DOHH2 (cell line): ENCODE data around the gene NR4A3.

Experiments used
- H3F3A ChIP-seq: fragments of 200-600 bp; sonication (generic), shearing (Covaris generic); 2 replicates; pipeline ENCODE4 v1.6.0; 2016; ENCODE audit warnings: antibody characterized with exemption, mild to moderate bottlenecking; ENCODE audit not compliant: control insufficient read depth, insufficient read depth
- H3K27ac ChIP-seq: fragments of 200-600 bp; sonication (generic); 2 replicates; pipeline ENCODE4 v1.5.1; 2014; ENCODE audit warnings: low read depth, mild to moderate bottlenecking, low read length, moderate library complexity
- H3K27me3 ChIP-seq: fragments of 200-600 bp; sonication (generic); 2 replicates; pipeline ENCODE4 v1.6.1; 2014; ENCODE audit warnings: mild to moderate bottlenecking, low read length, mixed read lengths; ENCODE audit not compliant: control insufficient read depth
- H3K36me3 ChIP-seq: fragments of 200-600 bp; sonication (generic); 2 replicates; pipeline ENCODE4 v1.6.1; 2014; ENCODE audit warnings: mild to moderate bottlenecking, low read length, moderate library complexity, mixed read lengths; ENCODE audit not compliant: control insufficient read depth
- H3K4me1 ChIP-seq: fragments of 200-600 bp; sonication (generic); 2 replicates; pipeline ENCODE4 v1.6.1; 2014; ENCODE audit warnings: mild to moderate bottlenecking, low read length, mixed read lengths; ENCODE audit not compliant: control insufficient read depth
- H3K4me2 ChIP-seq: fragments of 200-600 bp; sonication (generic); 2 replicates; pipeline ENCODE4 v1.6.0; 2014; ENCODE audit warnings: mild to moderate bottlenecking, low read length, moderate library complexity
- H3K4me3 ChIP-seq: fragments of 200-600 bp; sonication (generic); 2 replicates; pipeline ENCODE4 v1.5.1; 2014; ENCODE audit warnings: mild to moderate bottlenecking, low read length, mixed read lengths
- H3K79me2 ChIP-seq: fragments of 200-600 bp; sonication (generic); 2 replicates; pipeline ENCODE4 v1.6.1; 2014; ENCODE audit warnings: mild to moderate bottlenecking, low read length, mixed read lengths; ENCODE audit not compliant: control insufficient read depth
- H3K9me2 ChIP-seq: fragments of 200-600 bp; sonication (generic); replicated peaks from 2 replicates; pipeline ENCODE4 v1.6.1; 2014; ENCODE audit warnings: mild to moderate bottlenecking, low read length, mixed read lengths; ENCODE audit not compliant: control insufficient read depth
- H3K9me3 ChIP-seq: fragments of 200-600 bp; sonication (generic); 2 replicates; pipeline ENCODE4 v1.6.1; 2014; ENCODE audit warnings: antibody characterized with exemption, low read length, mixed read lengths; ENCODE audit not compliant: control insufficient read depth, insufficient read depth
- H4K20me1 ChIP-seq: fragments of 200-600 bp; sonication (generic); 2 replicates; pipeline ENCODE4 v1.6.0; 2014; ENCODE audit warnings: low read depth, mild to moderate bottlenecking, antibody characterized with exemption, low read length, moderate library complexity; ENCODE audit not compliant: control insufficient read depth, insufficient read depth
- CTCF ChIP-seq: fragments of 200-600 bp; sonication (generic); IDR thresholded peaks from one replicate; pipeline ENCODE4 v1.5.1; 2014; ENCODE audit warnings: antibody characterized with exemption, mild to moderate bottlenecking, low read depth, low read length; ENCODE audit not compliant: poor library complexity, severe bottlenecking
- EZH2phosphoT487 ChIP-seq: fragments of 200-600 bp; sonication (generic); IDR thresholded peaks from 2 replicates; pipeline ENCODE4 v1.6.1; 2017; ENCODE audit warnings: borderline replicate concordance, mild to moderate bottlenecking, antibody characterized with exemption, low read length, moderate library complexity, mixed read lengths

Gene NR4A3

GRCh38 chr9:99827244-99827643 is 5.6 kb downstream of the NR4A3 start:
- H3F3A ChIP-seq, result no peaks in the 10 kb centered on the region
- H3K27ac ChIP-seq, result no peak overlapping the region
- peaks cover 70% of the 10 kb centered on the region for H3K27me3 ChIP-seq
- H3K4me3 ChIP-seq, result no peak overlapping the region
- H3K4me2 ChIP-seq, result no peak overlapping the region
- H3K9me3 ChIP-seq, result no peaks in the 10 kb centered on the region
- no peaks in the 10 kb centered on the region for H3K36me3 ChIP-seq
- no peaks in the 10 kb centered on the region for H3K79me2 ChIP-seq
- H3K9me2 ChIP-seq, result no peaks in the 10 kb centered on the region
- TF ChIP-seq CTCF (no peak), EZH2phosphoT487 (no peak)
- peaks cover 30% of the 10 kb centered on the region for H3K4me1 ChIP-seq
- H4K20me1 ChIP-seq, result peaks cover 6% of the 10 kb centered on the region; the same call in 1 of the 2 replicates

- no peak overlapping the region for H3K4me2 ChIP-seq
- H3K9me2 ChIP-seq, result no peaks in the 10 kb centered on the region
- TF ChIP-seq EZH2phosphoT487 (no peak), CTCF (no peak)
- no peaks in the 10 kb centered on the region for H3K9me3 ChIP-seq
- H3K36me3 ChIP-seq, result no peaks in the 10 kb centered on the region
- peaks cover 22% of the 10 kb centered on the region for H3K4me1 ChIP-seq
- no peak overlapping the region for H3K27ac ChIP-seq
- peaks cover 6% of the 10 kb centered on the region; the same call in 1 of the 2 replicates for H4K20me1 ChIP-seq
- H3F3A ChIP-seq, result no peaks in the 10 kb centered on the region
- no peak overlapping the region for H3K4me3 ChIP-seq
- no peaks in the 10 kb centered on the region for H3K79me2 ChIP-seq
- peaks cover 62% of the 10 kb centered on the region for H3K27me3 ChIP-seq
Observed at GRCh38 chr9:99828054-99828416, 6.3 kb downstream of the NR4A3 start.

GRCh38 chr9:99828417-99829176 is 6.9 kb downstream of the NR4A3 start:
- TF ChIP-seq EZH2phosphoT487 (no peak), CTCF (no peak)
- H3K27me3 ChIP-seq, result peaks cover 56% of the 10 kb centered on the region
- H3K27ac ChIP-seq, result no peak overlapping the region
- no peaks in the 10 kb centered on the region for H3K9me3 ChIP-seq
- H3K36me3 ChIP-seq, result no peaks in the 10 kb centered on the region
- no peaks in the 10 kb centered on the region for H3F3A ChIP-seq
- H4K20me1 ChIP-seq, result peaks cover 6% of the 10 kb centered on the region; the same call in 1 of the 2 replicates
- H3K4me1 ChIP-seq, result peaks cover 18% of the 10 kb centered on the region
- no peak overlapping the region for H3K4me3 ChIP-seq
- no peaks in the 10 kb centered on the region for H3K9me2 ChIP-seq
- no peak overlapping the region for H3K4me2 ChIP-seq
- H3K79me2 ChIP-seq, result no peaks in the 10 kb centered on the region
